ENCODE measurements around the gene CAMKK1.

CAMKK1 gene

GRCh38 chr17:3884188-3884587 is 8.7 kb downstream of the CAMKK1 start:
- Mint-ChIP-seq H3K4me1 (ENCODE audit: low read depth) (peaks cover 24% of the 10 kb centered on the region), H3K9me3 (ENCODE audit: low read depth) (no peaks in the 10 kb centered on the region), H3K4me3 (no peak overlapping the region), H3K27me3 (no peaks in the 10 kb centered on the region), H3K27ac (no peak overlapping the region), H3K36me3 (peaks cover 2% of the 10 kb centered on the region)

- Mint-ChIP-seq H3K4me3 (no peak overlapping the region), H3K27ac (no peak overlapping the region), H3K4me1 (ENCODE audit: low read depth) (peaks cover 13% of the 10 kb centered on the region), H3K9me3 (ENCODE audit: low read depth) (no peaks in the 10 kb centered on the region), H3K36me3 (peaks cover 2% of the 10 kb centered on the region), H3K27me3 (no peaks in the 10 kb centered on the region)
Observed at GRCh38 chr17:3882276-3882675, 10.6 kb downstream of the CAMKK1 start.

GRCh38 chr17:3880983-3881382 is 11.9 kb downstream of the CAMKK1 start:
- no peak overlapping the region for H3K27ac Mint-ChIP-seq
- peaks cover under 1% of the 10 kb centered on the region for H3K4me1 Mint-ChIP-seq (ENCODE audit: low read depth)
- H3K36me3 Mint-ChIP-seq: peaks cover 2% of the 10 kb centered on the region
- no peaks in the 10 kb centered on the region for H3K9me3 Mint-ChIP-seq (ENCODE audit: low read depth)
- H3K4me3 Mint-ChIP-seq: no peak overlapping the region
- H3K27me3 Mint-ChIP-seq: no peaks in the 10 kb centered on the region

- Mint-ChIP-seq H3K9me3 (ENCODE audit: low read depth) (no peaks in the 10 kb centered on the region), H3K27ac (no peak overlapping the region)
Observed at GRCh38 chr17:3879591-3880417, 13.0 kb downstream of the CAMKK1 start.

GRCh38 chr17:3879186-3879585 is 13.7 kb downstream of the CAMKK1 start:
- Mint-ChIP-seq H3K9me3 (ENCODE audit: low read depth) (no peaks in the 10 kb centered on the region), H3K4me1 (ENCODE audit: low read depth) (no peaks in the 10 kb centered on the region), H3K4me3 (no peak overlapping the region), H3K27ac (no peak overlapping the region), H3K27me3 (no peaks in the 10 kb centered on the region), H3K36me3 (peaks cover 2% of the 10 kb centered on the region)

More at GRCh38 chr17:3879591-3880417, 13.0 kb downstream of the CAMKK1 start:
- no peak overlapping the region for H3K4me3 Mint-ChIP-seq
- no peaks in the 10 kb centered on the region for H3K4me1 Mint-ChIP-seq (ENCODE audit: low read depth)
- no peaks in the 10 kb centered on the region for H3K27me3 Mint-ChIP-seq
- H3K36me3 Mint-ChIP-seq: peaks cover 2% of the 10 kb centered on the region

- Mint-ChIP-seq H3K4me3 (no peak overlapping the region), H3K27me3 (no peaks in the 10 kb centered on the region), H3K36me3 (peaks cover 5% of the 10 kb centered on the region), H3K4me1 (ENCODE audit: low read depth) (no peaks in the 10 kb centered on the region), H3K9me3 (ENCODE audit: low read depth) (no peaks in the 10 kb centered on the region), H3K27ac (no peak overlapping the region)
Observed at GRCh38 chr17:3877220-3877619, 15.6 kb downstream of the CAMKK1 start.

GRCh38 chr17:3875317-3875716 is 17.5 kb downstream of the CAMKK1 start:
- Mint-ChIP-seq H3K36me3 (peaks cover 5% of the 10 kb centered on the region), H3K4me1 (ENCODE audit: low read depth) (peaks cover 7% of the 10 kb centered on the region), H3K9me3 (ENCODE audit: low read depth) (no peaks in the 10 kb centered on the region), H3K27me3 (no peaks in the 10 kb centered on the region), H3K4me3 (no peak overlapping the region), H3K27ac (no peak overlapping the region)

GRCh38 chr17:3873862-3874261 is 19.0 kb downstream of the CAMKK1 start:
- no peak overlapping the region for H3K27ac Mint-ChIP-seq
- H3K9me3 Mint-ChIP-seq (ENCODE audit: low read depth): no peaks in the 10 kb centered on the region
- peaks cover 3% of the 10 kb centered on the region for H3K36me3 Mint-ChIP-seq
- no peaks in the 10 kb centered on the region for H3K27me3 Mint-ChIP-seq
- H3K4me1 Mint-ChIP-seq (ENCODE audit: low read depth): peaks cover 7% of the 10 kb centered on the region
- H3K4me3 Mint-ChIP-seq: no peak overlapping the region

- Mint-ChIP-seq H3K27me3 (no peaks in the 10 kb centered on the region), H3K4me3 (peak overlapping the region; percentile 71), H3K4me1 (ENCODE audit: low read depth) (peaks cover 7% of the 10 kb centered on the region), H3K9me3 (ENCODE audit: low read depth) (no peaks in the 10 kb centered on the region), H3K36me3 (peaks cover 3% of the 10 kb centered on the region), H3K27ac (peak overlapping the region; percentile 88)
Observed at GRCh38 chr17:3870871-3871306, 22.0 kb downstream of the CAMKK1 start.

- no peak overlapping the region for H3K27ac Mint-ChIP-seq
- H3K36me3 Mint-ChIP-seq: no peaks in the 10 kb centered on the region
- no peaks in the 10 kb centered on the region for H3K9me3 Mint-ChIP-seq (ENCODE audit: low read depth)
- H3K4me3 Mint-ChIP-seq: no peak overlapping the region
- H3K4me1 Mint-ChIP-seq (ENCODE audit: low read depth): peaks cover 7% of the 10 kb centered on the region
- H3K27me3 Mint-ChIP-seq: no peaks in the 10 kb centered on the region
Observed at GRCh38 chr17:3867606-3868005, 25.2 kb downstream of the CAMKK1 start.

- no peak overlapping the region for H3K4me3 Mint-ChIP-seq
- peaks cover 7% of the 10 kb centered on the region for H3K4me1 Mint-ChIP-seq (ENCODE audit: low read depth)
- H3K9me3 Mint-ChIP-seq (ENCODE audit: low read depth): no peaks in the 10 kb centered on the region
- H3K27ac Mint-ChIP-seq: no peak overlapping the region
- no peaks in the 10 kb centered on the region for H3K36me3 Mint-ChIP-seq
- H3K27me3 Mint-ChIP-seq: no peaks in the 10 kb centered on the region
Observed at GRCh38 chr17:3867106-3867505, 25.7 kb downstream of the CAMKK1 start.

- no peak overlapping the region for H3K4me3 Mint-ChIP-seq
- no peaks in the 10 kb centered on the region for H3K9me3 Mint-ChIP-seq (ENCODE audit: low read depth)
- H3K27me3 Mint-ChIP-seq: no peaks in the 10 kb centered on the region
- H3K27ac Mint-ChIP-seq: no peak overlapping the region
- H3K4me1 Mint-ChIP-seq (ENCODE audit: low read depth): peaks cover 6% of the 10 kb centered on the region
- H3K36me3 Mint-ChIP-seq: peaks cover 1% of the 10 kb centered on the region
Observed at GRCh38 chr17:3866276-3866675, 26.6 kb downstream of the CAMKK1 start.

- Mint-ChIP-seq H3K27ac (no peak overlapping the region), H3K27me3 (no peaks in the 10 kb centered on the region), H3K36me3 (peaks cover 3% of the 10 kb centered on the region), H3K9me3 (ENCODE audit: low read depth) (no peaks in the 10 kb centered on the region), H3K4me1 (ENCODE audit: low read depth) (no peaks in the 10 kb centered on the region), H3K4me3 (no peak overlapping the region)
Observed at GRCh38 chr17:3865176-3865575, 27.7 kb downstream of the CAMKK1 start.

GRCh38 chr17:3864534-3864933 is 28.3 kb downstream of the CAMKK1 start:
- Mint-ChIP-seq H3K27me3 (no peaks in the 10 kb centered on the region), H3K4me3 (no peak overlapping the region), H3K9me3 (ENCODE audit: low read depth) (no peaks in the 10 kb centered on the region), H3K27ac (no peak overlapping the region), H3K36me3 (peaks cover 3% of the 10 kb centered on the region), H3K4me1 (ENCODE audit: low read depth) (no peaks in the 10 kb centered on the region)

- peaks cover 3% of the 10 kb centered on the region for H3K36me3 Mint-ChIP-seq
- H3K4me3 Mint-ChIP-seq: no peak overlapping the region
- H3K27ac Mint-ChIP-seq: no peak overlapping the region
- no peaks in the 10 kb centered on the region for H3K4me1 Mint-ChIP-seq (ENCODE audit: low read depth)
- H3K27me3 Mint-ChIP-seq: no peaks in the 10 kb centered on the region
- H3K9me3 Mint-ChIP-seq (ENCODE audit: low read depth): no peaks in the 10 kb centered on the region
Observed at GRCh38 chr17:3861761-3862681, 30.8 kb downstream of the CAMKK1 start.
